ENCODE measurements around the gene CDH12.

DNA sequence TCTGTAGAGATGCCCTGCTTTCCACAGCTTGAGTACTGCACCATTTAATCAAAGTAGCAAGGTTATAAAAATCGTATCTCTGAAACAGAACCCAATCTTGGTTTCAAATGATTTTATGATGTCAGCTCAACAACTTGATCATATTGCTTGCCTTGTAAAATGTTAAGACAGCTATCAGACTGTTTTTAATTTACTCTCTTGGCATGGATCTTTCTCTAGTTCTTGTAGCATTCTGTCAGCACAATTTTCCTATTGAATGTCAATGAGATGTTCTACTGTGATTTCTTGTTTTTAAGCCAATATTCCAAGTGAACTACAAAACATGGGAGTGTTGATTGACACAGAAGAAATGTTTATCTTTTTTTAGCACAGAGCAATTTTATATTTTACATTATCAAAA, 313.4 kb downstream of the CDH12 start:
- TF ChIP-seq EZH2 (IDR thresholded peaks at IDR 0.05; ENCODE audit: borderline replicate concordance, low read length): no peak
- TF ChIP-seq, protein P1, sequence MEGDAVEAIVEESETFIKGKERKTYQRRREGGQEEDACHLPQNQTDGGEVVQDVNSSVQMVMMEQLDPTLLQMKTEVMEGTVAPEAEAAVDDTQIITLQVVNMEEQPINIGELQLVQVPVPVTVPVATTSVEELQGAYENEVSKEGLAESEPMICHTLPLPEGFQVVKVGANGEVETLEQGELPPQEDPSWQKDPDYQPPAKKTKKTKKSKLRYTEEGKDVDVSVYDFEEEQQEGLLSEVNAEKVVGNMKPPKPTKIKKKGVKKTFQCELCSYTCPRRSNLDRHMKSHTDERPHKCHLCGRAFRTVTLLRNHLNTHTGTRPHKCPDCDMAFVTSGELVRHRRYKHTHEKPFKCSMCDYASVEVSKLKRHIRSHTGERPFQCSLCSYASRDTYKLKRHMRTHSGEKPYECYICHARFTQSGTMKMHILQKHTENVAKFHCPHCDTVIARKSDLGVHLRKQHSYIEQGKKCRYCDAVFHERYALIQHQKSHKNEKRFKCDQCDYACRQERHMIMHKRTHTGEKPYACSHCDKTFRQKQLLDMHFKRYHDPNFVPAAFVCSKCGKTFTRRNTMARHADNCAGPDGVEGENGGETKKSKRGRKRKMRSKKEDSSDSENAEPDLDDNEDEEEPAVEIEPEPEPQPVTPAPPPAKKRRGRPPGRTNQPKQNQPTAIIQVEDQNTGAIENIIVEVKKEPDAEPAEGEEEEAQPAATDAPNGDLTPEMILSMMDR (IDR thresholded peaks at IDR 0.05; ENCODE audit: low read length): no peak

Data from OCI-LY1 (cell line).